A673 (cell line): ENCODE results near the gene PDLIM3.

ENCODE experiments used
- EZH2 ChIP-seq: fragments of 200-600 bp; sonication (generic); IDR thresholded peaks from 2 replicates; pipeline ENCODE4 v1.6.1; 2017; ENCODE audit warnings: borderline replicate concordance, low read depth, mild to moderate bottlenecking, mixed read lengths, antibody characterized with exemption, low read length; ENCODE audit not compliant: poor library complexity, severe bottlenecking
- TF ChIP-seq, protein P1 (sequence below): fragments of 300-800, 200-600 bp; sonication (generic); conservative IDR thresholded peaks from 2 replicates; pipeline ENCODE4 v1.5.1; 2017; ENCODE audit warnings: low read depth, mild to moderate bottlenecking, antibody characterized with exemption, low read length, moderate library complexity, mixed read lengths

GRCh38 chr4:185548587-185548986 is 13.3 kb upstream of the PDLIM3 start:
- TF ChIP-seq, protein P1, sequence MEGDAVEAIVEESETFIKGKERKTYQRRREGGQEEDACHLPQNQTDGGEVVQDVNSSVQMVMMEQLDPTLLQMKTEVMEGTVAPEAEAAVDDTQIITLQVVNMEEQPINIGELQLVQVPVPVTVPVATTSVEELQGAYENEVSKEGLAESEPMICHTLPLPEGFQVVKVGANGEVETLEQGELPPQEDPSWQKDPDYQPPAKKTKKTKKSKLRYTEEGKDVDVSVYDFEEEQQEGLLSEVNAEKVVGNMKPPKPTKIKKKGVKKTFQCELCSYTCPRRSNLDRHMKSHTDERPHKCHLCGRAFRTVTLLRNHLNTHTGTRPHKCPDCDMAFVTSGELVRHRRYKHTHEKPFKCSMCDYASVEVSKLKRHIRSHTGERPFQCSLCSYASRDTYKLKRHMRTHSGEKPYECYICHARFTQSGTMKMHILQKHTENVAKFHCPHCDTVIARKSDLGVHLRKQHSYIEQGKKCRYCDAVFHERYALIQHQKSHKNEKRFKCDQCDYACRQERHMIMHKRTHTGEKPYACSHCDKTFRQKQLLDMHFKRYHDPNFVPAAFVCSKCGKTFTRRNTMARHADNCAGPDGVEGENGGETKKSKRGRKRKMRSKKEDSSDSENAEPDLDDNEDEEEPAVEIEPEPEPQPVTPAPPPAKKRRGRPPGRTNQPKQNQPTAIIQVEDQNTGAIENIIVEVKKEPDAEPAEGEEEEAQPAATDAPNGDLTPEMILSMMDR: no peak
- no peak for TF ChIP-seq EZH2
